ENCODE results near the gene ATP6V0D1.

DNA sequence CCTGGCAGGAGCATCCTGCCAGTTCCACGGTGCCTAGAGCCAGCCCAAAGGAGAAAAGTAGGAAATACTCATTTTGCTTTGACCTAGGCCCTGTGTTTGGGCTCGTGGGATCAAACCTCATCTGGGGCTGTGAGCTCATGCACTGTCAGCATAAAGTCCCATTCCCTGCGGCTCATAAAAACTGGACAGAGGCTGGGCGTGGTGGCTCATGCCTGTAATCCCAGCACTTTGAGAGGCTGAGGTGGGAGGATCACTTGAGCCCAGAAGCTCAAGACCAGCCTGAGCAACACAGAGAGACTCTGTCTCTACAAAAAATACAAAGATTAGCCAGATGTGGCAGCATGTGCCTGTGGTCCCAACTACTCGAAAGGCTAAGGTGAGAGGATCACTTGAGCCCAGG, 17.9 kb downstream of the ATP6V0D1 start:
- TF ChIP-seq, protein P1, sequence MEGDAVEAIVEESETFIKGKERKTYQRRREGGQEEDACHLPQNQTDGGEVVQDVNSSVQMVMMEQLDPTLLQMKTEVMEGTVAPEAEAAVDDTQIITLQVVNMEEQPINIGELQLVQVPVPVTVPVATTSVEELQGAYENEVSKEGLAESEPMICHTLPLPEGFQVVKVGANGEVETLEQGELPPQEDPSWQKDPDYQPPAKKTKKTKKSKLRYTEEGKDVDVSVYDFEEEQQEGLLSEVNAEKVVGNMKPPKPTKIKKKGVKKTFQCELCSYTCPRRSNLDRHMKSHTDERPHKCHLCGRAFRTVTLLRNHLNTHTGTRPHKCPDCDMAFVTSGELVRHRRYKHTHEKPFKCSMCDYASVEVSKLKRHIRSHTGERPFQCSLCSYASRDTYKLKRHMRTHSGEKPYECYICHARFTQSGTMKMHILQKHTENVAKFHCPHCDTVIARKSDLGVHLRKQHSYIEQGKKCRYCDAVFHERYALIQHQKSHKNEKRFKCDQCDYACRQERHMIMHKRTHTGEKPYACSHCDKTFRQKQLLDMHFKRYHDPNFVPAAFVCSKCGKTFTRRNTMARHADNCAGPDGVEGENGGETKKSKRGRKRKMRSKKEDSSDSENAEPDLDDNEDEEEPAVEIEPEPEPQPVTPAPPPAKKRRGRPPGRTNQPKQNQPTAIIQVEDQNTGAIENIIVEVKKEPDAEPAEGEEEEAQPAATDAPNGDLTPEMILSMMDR (conservative IDR thresholded peaks at IDR 0.05 in 1 of 2, IDR thresholded peaks at IDR 0.05 in 1 of 2; ENCODE audit: extremely low read depth in 1 of 2, insufficient read depth in 1 of 2, low read depth in 1 of 2, low read length in 2 of 2) = no peak
- no peak for TF ChIP-seq EZH2 (IDR thresholded peaks at IDR 0.05; ENCODE audit: borderline replicate concordance, low read length)

Data from mammary epithelial cell (primary cell).